Measurements from ENCODE around the gene OMP. TPM values are rescaled to one million over a fixed set of nuclear protein-coding genes. Genes with fewer than 3 reads are reported as not detected.

The OMP gene
- total RNA-seq, 4 donors from 2014 or later: 1.1 TPM; not detected in 3

GRCh38 chr11:77125191-77125590 lies 22.6 kb downstream of the OMP start:
- Histone ChIP-seq H3K27ac (no peak overlapping the region), H3K4me1 (peaks cover 13 to 22% (median 13%) of the 10 kb centered on the region in 3 donors), H3K9me3 (no peaks in the 10 kb centered on the region), H3K4me3 (no peak overlapping the region), H3K27me3 (peaks cover 0 to 13% (median 0%) of the 10 kb centered on the region in 4 donors), H3K36me3 (peaks cover 0 to 46% (median 0%) of the 10 kb centered on the region in 3 donors)
- WGBS, 2 donors: 37 to 65% methylated on average over 4 to 5 of the region's 6 CpGs
- DNase-seq: no peak
- intact Hi-C loops (cut with DNase I): loop anchor here (5.0 kb wide), 1 partner anchor 62 kb away; no protein-coding TSS in a partner anchor
- no peak for TF ChIP-seq CTCF (IDR thresholded peaks at IDR 0.05)
- TF ChIP-seq POLR2A (IDR thresholded peaks at IDR 0.05): no peak

- Histone ChIP-seq H3K27ac (no peak overlapping the region), H3K36me3 (peaks cover 0 to 41% (median 0%) of the 10 kb centered on the region in 3 donors), H3K9me3 (no peaks in the 10 kb centered on the region), H3K4me3 (no peak overlapping the region), H3K4me1 (peaks cover 13 to 27% (median 16%) of the 10 kb centered on the region in 3 donors), H3K27me3 (peaks cover 0 to 13% (median 0%) of the 10 kb centered on the region in 4 donors)
- no peak for DNase-seq
- 58 to 61% methylated on average over 4 of the region's 4 CpGs for WGBS, 2 donors
- TF ChIP-seq CTCF (IDR thresholded peaks at IDR 0.05): no peak
- intact Hi-C loops (cut with DNase I): loop anchor here (5.0 kb wide), 1 partner anchor 62 kb away; no protein-coding TSS in a partner anchor
These were observed 23.1 kb downstream of the OMP start for GRCh38 chr11:77125695-77126094.

GRCh38 chr11:77126156-77126775 lies 23.6 kb downstream of the OMP start:
- peaks cover 0 to 35% (median 0%) of the 10 kb centered on the region in 3 donors for H3K36me3 ChIP-seq
- 75 to 80% methylated on average over 8 to 10 of the region's 17 CpGs for WGBS, 2 donors
- intact Hi-C loops (cut with DNase I): loop anchor here (5.0 kb wide), 1 partner anchor 61 kb away; no protein-coding TSS in a partner anchor
- DNase-seq: no peak
- no peaks in the 10 kb centered on the region for H3K9me3 ChIP-seq
- H3K4me3 ChIP-seq: no peak overlapping the region
- no peak overlapping the region for H3K27ac ChIP-seq
- peaks cover 0 to 13% (median 0%) of the 10 kb centered on the region in 4 donors for H3K27me3 ChIP-seq
- no peak for TF ChIP-seq POLR2A (IDR thresholded peaks at IDR 0.05)
- peaks cover 13 to 33% (median 22%) of the 10 kb centered on the region in 3 donors for H3K4me1 ChIP-seq

- no peak overlapping the region for H3K27ac ChIP-seq
- DNase-seq: no peak
- H3K4me1 ChIP-seq: peaks cover 13 to 38% (median 24%) of the 10 kb centered on the region in 3 donors
- H3K27me3 ChIP-seq: peaks cover 0 to 13% (median 0%) of the 10 kb centered on the region in 4 donors
- peaks cover 0 to 29% (median 0%) of the 10 kb centered on the region in 3 donors for H3K36me3 ChIP-seq
- H3K4me3 ChIP-seq: peak overlapping the region; percentile 6 to 66 (median 39)
- TF ChIP-seq CTCF (IDR thresholded peaks at IDR 0.05): no peak
- TF ChIP-seq POLR2A (IDR thresholded peaks at IDR 0.05): no peak
- no peaks in the 10 kb centered on the region for H3K9me3 ChIP-seq
- WGBS, 2 donors: 23 to 58% methylated on average over 2 to 6 of the region's 10 CpGs
- intact Hi-C loops (cut with DNase I): loop anchor here (5.0 kb wide), 1 partner anchor 60 kb away; no protein-coding TSS in a partner anchor
These were observed 24.2 kb downstream of the OMP start for GRCh38 chr11:77126861-77127234.

- Histone ChIP-seq H3K27ac (no peak overlapping the region), H3K27me3 (peaks cover 0 to 13% (median 0%) of the 10 kb centered on the region in 4 donors), H3K4me3 (peak overlapping the region; percentile 6 to 66 (median 39)), H3K9me3 (no peaks in the 10 kb centered on the region), H3K4me1 (peaks cover 13 to 39% (median 24%) of the 10 kb centered on the region in 3 donors), H3K36me3 (peaks cover 0 to 24% (median 0%) of the 10 kb centered on the region in 3 donors)
- TF ChIP-seq POLR2A (IDR thresholded peaks at IDR 0.05) (no peak), CTCF (IDR thresholded peaks at IDR 0.05) (peak; percentile 81 to 97 (median 94))
- 5 to 41% methylated on average over 5 to 19 of the region's 27 CpGs for WGBS, 2 donors
- no peak for DNase-seq
- intact Hi-C loops (cut with DNase I): loop anchor here (5.0 kb wide), 1 partner anchor 60 kb away; no protein-coding TSS in a partner anchor
These were observed 24.7 kb downstream of the OMP start for GRCh38 chr11:77127235-77127911.

Measured in esophagus squamous epithelium (tissue), 5 donors.